H1 (cell line): ENCODE measurements around the gene ANO9. TPM values are rescaled to one million over a fixed set of nuclear protein-coding genes. Genes with fewer than 3 reads are reported as not detected.

Experiments
- ASH2L ChIP-seq: fragments of 200-600, 300-600 bp; sonication (generic); IDR thresholded peaks from one replicate; pipeline ENCODE4 v1.7.1; 2017; ENCODE audit warnings: low read length
- CEBPB ChIP-seq: IDR thresholded peaks from 2 replicates; pipeline ENCODE4 v1.6.1; 2012; ENCODE audit warnings: low read depth, low read length
- NANOG ChIP-seq: IDR thresholded peaks from 2 replicates; pipeline ENCODE4 v1.6.1; 2011; ENCODE audit warnings: low read length, low read depth, mild to moderate bottlenecking, inconsistent platforms; ENCODE audit not compliant: insufficient read depth, poor library complexity, severe bottlenecking
- RFX5 ChIP-seq: IDR thresholded peaks from 2 replicates; pipeline ENCODE4 v1.6.1; 2011; ENCODE audit warnings: low read depth, low read length, improper control_type of control experiment, borderline replicate concordance
- TAF7 ChIP-seq: optimal IDR thresholded peaks from 2 replicates; pipeline ENCODE3; 2011; ENCODE audit warnings: low read depth, mild to moderate bottlenecking, inconsistent platforms, low read length, moderate library complexity, borderline replicate concordance
- polyA plus RNA-seq, 7 experiments: library from polyadenylated mRNA; depleted of rRNA in 3 of 7; stranded (reverse) in 5 of 7; unstranded in 2 of 7; fragments of >200 nt in 5 of 7; fragments of 200-250 nt in 2 of 7; gene quantifications; 1 replicate in 5 of 7; 2 replicates in 1 of 7; 4 replicates in 1 of 7; pipeline versions ENCODE4 v1.2.1 to v1.2.3, GENCODE V29; 2011 to 2013; ENCODE audit warnings: missing spikeins in 2 of 7, mixed read lengths in 2 of 7
- total RNA-seq: library from RNA; stranded (reverse); fragmentation: NEBNext Ultra II Directional; extraction: Animal tissue kit (Norgen Biotek cat#: 25700); gene quantifications from 2 replicates; pipeline ENCODE4 v1.2.1, GENCODE V29; 2021
- TF ChIP-seq, protein P1 (sequence below), 3 experiments: IDR thresholded peaks; 1 replicate in 2 of 3; 2 replicates in 1 of 3; pipeline versions ENCODE4 v1.5.1 to v1.6.1; 2011; ENCODE audit warnings: low read length in 3 of 3, mild to moderate bottlenecking in 3 of 3, inconsistent platforms in 2 of 3, low read depth in 1 of 3, moderate library complexity in 1 of 3; ENCODE audit not compliant: insufficient read depth in 1 of 3; ENCODE audit errors: control extremely low read depth in 1 of 3

Gene ANO9
- total and polyA plus RNA-seq, 2 of the 8 experiments (the other 6 are each of a cell fraction or from before 2014, with no cell fraction given): 20.0 to 20.7 TPM

DNA sequence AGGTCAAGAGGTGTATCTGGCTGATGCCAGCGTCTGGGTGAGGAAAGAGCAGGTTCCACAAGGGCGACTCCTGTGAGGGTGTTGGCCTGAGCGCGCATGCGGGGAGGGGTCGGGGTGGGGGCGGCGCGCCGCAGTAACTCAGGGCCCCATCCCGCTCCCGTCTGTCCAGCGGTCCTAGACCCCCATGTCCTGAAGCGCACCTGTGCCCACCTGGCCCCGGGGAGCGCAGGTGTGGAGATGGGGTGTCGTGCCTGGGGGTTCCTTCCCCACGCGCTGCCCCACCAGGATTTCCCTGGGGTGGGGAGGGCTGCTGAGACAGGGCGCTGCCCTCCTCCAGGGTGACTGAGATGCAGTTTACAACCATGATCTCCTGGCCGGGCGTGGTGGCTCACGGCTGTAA lies 44.4 kb upstream of the ANO9 start (continued):
- TF ChIP-seq, protein P1, sequence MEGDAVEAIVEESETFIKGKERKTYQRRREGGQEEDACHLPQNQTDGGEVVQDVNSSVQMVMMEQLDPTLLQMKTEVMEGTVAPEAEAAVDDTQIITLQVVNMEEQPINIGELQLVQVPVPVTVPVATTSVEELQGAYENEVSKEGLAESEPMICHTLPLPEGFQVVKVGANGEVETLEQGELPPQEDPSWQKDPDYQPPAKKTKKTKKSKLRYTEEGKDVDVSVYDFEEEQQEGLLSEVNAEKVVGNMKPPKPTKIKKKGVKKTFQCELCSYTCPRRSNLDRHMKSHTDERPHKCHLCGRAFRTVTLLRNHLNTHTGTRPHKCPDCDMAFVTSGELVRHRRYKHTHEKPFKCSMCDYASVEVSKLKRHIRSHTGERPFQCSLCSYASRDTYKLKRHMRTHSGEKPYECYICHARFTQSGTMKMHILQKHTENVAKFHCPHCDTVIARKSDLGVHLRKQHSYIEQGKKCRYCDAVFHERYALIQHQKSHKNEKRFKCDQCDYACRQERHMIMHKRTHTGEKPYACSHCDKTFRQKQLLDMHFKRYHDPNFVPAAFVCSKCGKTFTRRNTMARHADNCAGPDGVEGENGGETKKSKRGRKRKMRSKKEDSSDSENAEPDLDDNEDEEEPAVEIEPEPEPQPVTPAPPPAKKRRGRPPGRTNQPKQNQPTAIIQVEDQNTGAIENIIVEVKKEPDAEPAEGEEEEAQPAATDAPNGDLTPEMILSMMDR (IDR thresholded peaks at IDR 0.05; ENCODE audit: control extremely low read depth in 1 of 3, insufficient read depth in 1 of 3, low read depth in 1 of 3, low read length in 3 of 3): no peak
- TF ChIP-seq TAF7 (no peak), RFX5 (no peak), ASH2L (no peak), NANOG (no peak), CEBPB (no peak)
